Hepatocyte (in vitro differentiated cells): ENCODE data around the gene PDHX. TPM values are rescaled to one million over a fixed set of nuclear protein-coding genes. Genes with fewer than 3 reads are reported as not detected.

Experiments used
- DNase-seq: peaks from one replicate; pipeline ENCODE4 v3.0.0-alpha.2; 2016; ENCODE audit warnings: low spot score
- H2AFZ ChIP-seq: fragments of 200-600 bp; sonication (generic); 2 replicates; pipeline ENCODE4 v1.6.0; 2016; ENCODE audit warnings: antibody characterized with exemption, mild to moderate bottlenecking
- H3K27ac ChIP-seq: fragments of 200-600 bp; sonication (generic); 2 replicates; pipeline ENCODE4 v1.5.1; 2016; ENCODE audit warnings: mild to moderate bottlenecking
- H3K27me3 ChIP-seq: fragments of 200-600 bp; sonication (generic); 2 replicates; pipeline ENCODE4 v1.6.1; 2016
- H3K36me3 ChIP-seq: fragments of 200-600 bp; sonication (generic); replicated peaks from 2 replicates; pipeline ENCODE4 v1.5.1; 2016; ENCODE audit warnings: low read depth; ENCODE audit not compliant: insufficient read depth
- H3K4me1 ChIP-seq: fragments of 200-600 bp; sonication (generic); 2 replicates; pipeline ENCODE4 v1.5.1; 2016; ENCODE audit warnings: mild to moderate bottlenecking, moderate library complexity; ENCODE audit not compliant: insufficient read depth
- H3K4me2 ChIP-seq: fragments of 200-600 bp; sonication (generic); 2 replicates; pipeline ENCODE4 v1.6.0; 2016
- H3K4me3 ChIP-seq: fragments of 200-600 bp; sonication (generic); 2 replicates; pipeline ENCODE4 v1.5.1; 2016; ENCODE audit warnings: mild to moderate bottlenecking
- H3K79me2 ChIP-seq: fragments of 200-600 bp; sonication (generic); 2 replicates; pipeline ENCODE4 v1.6.0; 2017; ENCODE audit warnings: mild to moderate bottlenecking
- H3K9me2 ChIP-seq: fragments of 200-600 bp; sonication (generic); replicated peaks from 2 replicates; pipeline ENCODE4 v1.6.0; 2017; ENCODE audit warnings: mild to moderate bottlenecking; ENCODE audit not compliant: insufficient read depth
- H3K9me3 ChIP-seq: fragments of 200-600 bp; sonication (generic); 2 replicates; pipeline ENCODE4 v1.5.1; 2016; ENCODE audit warnings: low read depth, mild to moderate bottlenecking
- H4K20me1 ChIP-seq: fragments of 200-600 bp; sonication (generic); 2 replicates; pipeline ENCODE4 v1.6.0; 2016; ENCODE audit warnings: mild to moderate bottlenecking; ENCODE audit not compliant: insufficient read depth, poor library complexity, severe bottlenecking
- CTCF ChIP-seq: fragments of 200-600 bp; sonication (generic); IDR thresholded peaks from 2 replicates; pipeline ENCODE4 v1.5.1; 2016; ENCODE audit warnings: antibody characterized with exemption, mild to moderate bottlenecking; ENCODE audit not compliant: poor library complexity
- EZH2 ChIP-seq: fragments of 200-600 bp; sonication (generic); IDR thresholded peaks from 2 replicates; pipeline ENCODE4 v1.6.1; 2016; ENCODE audit warnings: antibody characterized with exemption, mild to moderate bottlenecking, borderline replicate concordance
- EZH2phosphoT487 ChIP-seq: fragments of 200-600 bp; sonication (generic); IDR thresholded peaks from one replicate; pipeline ENCODE4 v1.6.1; 2018; ENCODE audit warnings: antibody characterized with exemption, mild to moderate bottlenecking, low read depth, moderate library complexity; ENCODE audit not compliant: unreplicated experiment, severe bottlenecking
- WGBS: methylation state at CpG from one replicate; pipeline ENCODE4 v1.1.6; 2016; ENCODE audit warnings: low lambda C conversion rate; ENCODE audit errors: missing lambda C conversion rate; 5-methylcytosine and 5-hydroxymethylcytosine counted together
- polyA plus RNA-seq: library from polyadenylated mRNA; unstranded; fragments of >200 nt; fragmentation: Nextera tagmentation; extraction: Ambion mirVana; gene quantifications from 2 replicates; pipeline ENCODE4 v1.2.1, GENCODE V29; 2016
- total RNA-seq: library from RNA; depleted of rRNA; stranded (reverse); fragments of >200 nt; gene quantifications from 2 replicates; pipeline ENCODE4 v1.2.3, GENCODE V29; 2014

Gene PDHX
- total and polyA plus RNA-seq, 2 experiments from 2014 or later = 44.8 to 46.8 TPM

- H2AFZ ChIP-seq = no peak overlapping the region
- H3K9me3 ChIP-seq = no peaks in the 10 kb centered on the region
- 97% methylated on average over 2 of the region's 2 CpGs for WGBS
- peaks cover 15% of the 10 kb centered on the region for H3K4me1 ChIP-seq
- no peaks in the 10 kb centered on the region for H3K36me3 ChIP-seq
- H3K4me2 ChIP-seq = no peak overlapping the region
- H3K9me2 ChIP-seq = no peaks in the 10 kb centered on the region
- H3K27me3 ChIP-seq = no peaks in the 10 kb centered on the region
- TF ChIP-seq EZH2 (no peak), EZH2phosphoT487 (no peak), CTCF (no peak)
- no peak for DNase-seq
- no peak overlapping the region for H3K27ac ChIP-seq
- no peaks in the 10 kb centered on the region for H4K20me1 ChIP-seq
- H3K79me2 ChIP-seq = peaks cover 2% of the 10 kb centered on the region
- no peak overlapping the region for H3K4me3 ChIP-seq
These were observed 68.1 kb downstream of the PDHX start for GRCh38 chr11:34984514-34984913.

GRCh38 chr11:34986883-34987520, 70.6 kb downstream of the PDHX start:
- Histone ChIP-seq H3K9me2 (no peaks in the 10 kb centered on the region), H3K27me3 (no peaks in the 10 kb centered on the region), H3K4me1 (peaks cover 15% of the 10 kb centered on the region), H3K27ac (no peak overlapping the region), H3K79me2 (peaks cover 2% of the 10 kb centered on the region), H3K4me2 (no peak overlapping the region), H3K36me3 (no peaks in the 10 kb centered on the region), H3K9me3 (no peaks in the 10 kb centered on the region), H3K4me3 (no peak overlapping the region), H4K20me1 (no peaks in the 10 kb centered on the region), H2AFZ (no peak overlapping the region)
- 83% methylated on average over 3 of the region's 3 CpGs for WGBS
- no peak for DNase-seq
- TF ChIP-seq EZH2 = no peak
- TF ChIP-seq EZH2phosphoT487 = no peak
- no peak for TF ChIP-seq CTCF

- Histone ChIP-seq H3K36me3 (no peaks in the 10 kb centered on the region), H3K4me1 (peaks cover 15% of the 10 kb centered on the region), H3K9me3 (no peaks in the 10 kb centered on the region), H3K4me2 (no peak overlapping the region), H4K20me1 (no peaks in the 10 kb centered on the region), H3K27me3 (no peaks in the 10 kb centered on the region), H3K79me2 (peaks cover 2% of the 10 kb centered on the region), H3K9me2 (no peaks in the 10 kb centered on the region), H3K27ac (no peak overlapping the region), H2AFZ (no peak overlapping the region), H3K4me3 (no peak overlapping the region)
- TF ChIP-seq EZH2phosphoT487 (no peak), EZH2 (no peak), CTCF (no peak)
- WGBS = 59% methylated on average over 5 of the region's 5 CpGs
- DNase-seq = no peak
These were observed 71.2 kb downstream of the PDHX start for GRCh38 chr11:34987617-34988016.
